NCI-H1694 treated with DMSO at 0.1 percent for 48 hours (cell line): ENCODE results near the gene TMEM63B.
"Not testable (repeated sequence)": the region's sequence is repeated elsewhere in the genome, so short reads cannot be mapped to it uniquely, and the experiment has no call there.

Source experiments
- DNase-seq: peaks from one replicate; lab custom pipeline; 2025; lab: John Stamatoyannopoulos, UW

The TMEM63B gene

GRCh38 chr6:44094403-44095242 is 32.7 kb upstream of the TMEM63B start:
- DNase-seq: no peak

GRCh38 chr6:44095243-44095623 is 32.1 kb upstream of the TMEM63B start:
- DNase-seq: not testable (repeated sequence)

GRCh38 chr6:44096612-44097011 is 30.7 kb upstream of the TMEM63B start:
- peak; percentile 44 for DNase-seq

GRCh38 chr6:44097782-44098317 is 29.5 kb upstream of the TMEM63B start:
- no peak for DNase-seq

GRCh38 chr6:44099192-44099591 is 28.2 kb upstream of the TMEM63B start:
- DNase-seq: no peak

DNA sequence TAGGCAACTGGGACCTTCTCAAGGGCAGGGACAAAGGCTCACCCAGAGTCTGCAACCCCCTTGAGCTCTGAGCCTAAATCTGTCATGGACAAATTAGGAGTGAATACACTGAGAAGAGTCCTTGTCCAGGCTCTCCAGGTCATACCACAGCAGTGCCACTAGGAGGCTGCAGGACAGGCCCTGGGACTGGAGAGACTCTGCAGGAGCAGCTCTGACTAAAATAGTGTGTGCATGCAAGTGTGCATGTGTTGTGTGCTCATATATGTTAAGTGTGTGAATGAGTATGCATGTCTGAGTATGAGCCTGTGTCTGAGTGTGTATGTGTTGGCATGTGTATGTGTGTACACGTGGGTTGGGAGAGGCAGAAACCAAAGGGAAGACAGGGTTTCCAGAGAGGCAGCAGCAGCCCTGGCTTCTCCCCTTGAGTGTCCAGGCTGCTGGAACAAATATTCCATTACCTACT is 27.2 kb upstream of the TMEM63B start:
- DNase-seq: no peak

DNA sequence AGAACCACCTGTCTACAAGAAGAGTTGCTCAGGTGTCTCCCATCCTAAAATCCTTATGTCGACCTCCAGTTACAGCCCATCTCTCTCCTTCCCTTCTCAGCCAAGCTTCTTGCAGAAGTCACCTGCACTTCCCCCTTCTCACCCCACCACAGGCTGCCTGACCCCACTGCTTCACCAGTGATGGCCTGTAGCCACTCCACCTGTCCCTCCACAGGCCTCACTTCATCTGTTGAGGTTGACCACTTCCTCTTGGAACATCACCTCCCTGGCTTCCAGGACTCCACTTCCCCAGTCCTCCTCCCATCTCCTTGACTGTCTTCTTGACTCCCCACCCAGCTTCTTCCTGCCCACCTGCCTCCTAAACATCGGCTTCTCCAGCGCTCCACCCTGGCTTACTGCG is 25.5 kb upstream of the TMEM63B start:
- DNase-seq: no peak

DNA sequence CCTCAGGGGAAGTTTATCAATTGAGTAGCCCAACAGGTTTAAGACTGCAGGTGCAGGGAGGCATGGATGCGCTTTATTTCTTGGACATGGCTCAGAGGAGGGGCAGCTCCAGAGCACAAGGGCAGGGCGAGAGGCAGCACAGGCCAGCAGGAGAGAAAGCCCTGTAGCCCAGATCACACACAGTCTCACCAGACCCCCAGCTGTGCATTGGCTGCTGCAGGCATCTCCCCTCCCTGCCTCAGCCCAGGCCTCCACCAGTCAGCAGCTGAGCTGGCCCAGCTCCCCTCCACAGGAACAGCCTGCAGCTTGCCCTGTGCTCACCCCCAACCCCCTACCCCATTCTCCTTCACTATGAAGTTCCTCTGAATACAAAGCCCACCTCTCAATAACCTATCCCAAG is 24.8 kb upstream of the TMEM63B start:
- no peak for DNase-seq

GRCh38 chr6:44104481-44105021 is 22.8 kb upstream of the TMEM63B start:
- no peak for DNase-seq

DNA sequence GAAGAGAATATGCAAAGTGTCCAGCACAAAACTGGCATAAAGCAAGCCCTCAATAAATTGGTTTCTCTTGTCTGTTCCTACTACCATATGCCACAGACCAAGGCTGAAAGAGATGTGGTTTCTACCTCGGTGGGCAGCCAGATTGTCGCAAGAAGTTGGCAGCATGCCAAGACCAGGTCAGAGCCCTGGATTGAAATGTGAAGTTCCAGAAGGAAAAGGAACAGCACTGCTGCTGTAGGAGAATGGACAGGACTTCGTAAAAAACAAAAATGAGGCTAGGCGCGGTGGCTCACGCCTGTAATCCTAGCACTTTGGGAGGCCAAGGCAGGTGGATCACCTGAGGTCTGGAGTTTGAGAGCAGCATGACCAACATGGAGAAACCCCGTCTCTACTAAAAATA is 22.2 kb upstream of the TMEM63B start:
- no peak for DNase-seq

GRCh38 chr6:44105993-44106740 is 21.2 kb upstream of the TMEM63B start:
- no peak for DNase-seq

DNA sequence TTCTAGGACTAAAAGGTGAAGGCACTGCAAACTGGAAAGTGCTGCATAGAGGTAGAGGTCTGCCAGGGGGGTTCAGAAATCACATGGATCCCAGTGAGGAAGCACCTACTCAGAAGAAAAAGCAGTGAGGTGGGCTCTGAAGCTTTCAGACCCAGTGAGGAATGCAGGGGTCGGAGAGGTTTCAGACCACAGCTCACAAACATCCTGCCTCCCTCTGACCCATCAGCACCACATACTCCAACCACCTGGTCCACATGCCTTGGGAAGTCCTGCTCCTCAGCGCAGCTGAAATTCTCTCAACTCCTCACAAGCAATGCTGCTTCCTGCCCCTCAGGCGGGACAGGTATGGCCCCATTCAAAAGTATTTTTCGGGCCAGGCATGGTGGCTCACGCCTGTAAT is 20.3 kb upstream of the TMEM63B start:
- no peak for DNase-seq

- DNase-seq: no peak
These were observed 18.9 kb upstream of the TMEM63B start for GRCh38 chr6:44108471-44108870.

DNA sequence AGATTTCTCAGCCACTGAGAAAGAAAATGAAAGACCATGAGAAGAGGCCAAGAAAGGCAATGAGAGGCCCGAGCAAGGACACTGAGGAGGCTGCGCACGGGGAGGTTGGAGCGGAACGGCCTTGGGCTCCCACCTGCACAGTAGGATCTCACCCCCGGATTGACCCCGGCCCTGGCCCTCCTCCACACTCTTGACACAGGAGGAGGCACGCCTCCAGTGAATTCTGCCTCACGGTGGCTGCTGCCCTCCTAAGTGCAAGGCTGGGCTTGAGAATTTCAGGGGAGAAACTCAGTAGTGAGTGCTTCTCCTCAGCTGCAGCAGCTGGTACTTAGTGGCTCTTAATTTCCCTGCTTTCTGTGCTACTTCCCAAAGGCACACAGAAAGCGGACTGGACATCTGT is 18.1 kb upstream of the TMEM63B start:
- no peak for DNase-seq

- DNase-seq: no peak
These were observed 17.2 kb upstream of the TMEM63B start for GRCh38 chr6:44110005-44110676.

- no peak for DNase-seq
These were observed 16.4 kb upstream of the TMEM63B start for GRCh38 chr6:44110966-44111365.

DNA sequence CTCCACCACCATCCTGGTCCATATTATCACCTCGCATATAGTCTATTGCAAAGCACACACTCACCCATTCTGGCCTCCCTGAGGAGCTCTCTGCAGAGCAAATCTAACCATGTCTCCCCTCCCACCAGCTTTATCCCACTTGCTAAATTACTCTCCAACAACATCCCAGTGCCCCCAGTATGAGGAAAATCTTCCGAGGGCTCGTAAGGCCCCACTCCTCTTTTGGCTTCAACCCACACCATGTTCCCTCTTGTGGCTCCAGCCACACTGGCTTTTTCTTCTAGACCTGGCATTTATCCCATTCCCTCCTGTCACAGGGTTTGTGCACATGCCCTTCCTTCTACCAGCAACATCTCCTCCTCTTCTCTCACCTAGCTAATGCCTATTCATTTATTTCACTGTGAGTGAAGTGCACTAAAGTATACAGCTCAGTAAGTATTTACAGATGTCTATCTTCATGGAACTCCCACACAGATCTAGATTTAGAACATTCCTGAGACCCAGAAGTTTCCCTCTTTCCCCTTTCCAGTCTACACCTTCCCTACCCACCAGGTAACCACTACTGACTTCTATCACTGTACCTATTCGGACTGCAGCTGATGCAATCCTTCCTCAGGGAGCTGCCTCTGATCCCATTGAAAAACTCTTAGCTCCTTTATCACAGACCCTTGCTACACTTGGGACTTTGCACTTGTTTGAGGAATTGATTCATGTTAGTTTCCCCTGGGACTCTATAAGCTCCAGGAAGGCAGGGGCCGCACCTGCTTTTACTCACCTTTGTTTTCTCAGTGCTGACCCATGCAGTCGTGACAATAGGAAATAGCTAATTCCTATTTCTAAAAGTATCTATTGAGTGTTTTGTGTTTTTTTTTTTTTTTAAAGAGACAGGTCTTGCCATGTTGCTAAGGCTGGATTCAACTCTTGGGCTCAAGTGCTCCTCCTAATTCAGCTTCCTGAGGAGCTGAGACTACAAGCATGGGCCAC is 15.6 kb upstream of the TMEM63B start:
- DNase-seq: no peak

- no peak for DNase-seq
These were observed 13.9 kb upstream of the TMEM63B start for GRCh38 chr6:44113414-44113813.

- no peak for DNase-seq
These were observed 11.5 kb upstream of the TMEM63B start for GRCh38 chr6:44115866-44116265.

DNA sequence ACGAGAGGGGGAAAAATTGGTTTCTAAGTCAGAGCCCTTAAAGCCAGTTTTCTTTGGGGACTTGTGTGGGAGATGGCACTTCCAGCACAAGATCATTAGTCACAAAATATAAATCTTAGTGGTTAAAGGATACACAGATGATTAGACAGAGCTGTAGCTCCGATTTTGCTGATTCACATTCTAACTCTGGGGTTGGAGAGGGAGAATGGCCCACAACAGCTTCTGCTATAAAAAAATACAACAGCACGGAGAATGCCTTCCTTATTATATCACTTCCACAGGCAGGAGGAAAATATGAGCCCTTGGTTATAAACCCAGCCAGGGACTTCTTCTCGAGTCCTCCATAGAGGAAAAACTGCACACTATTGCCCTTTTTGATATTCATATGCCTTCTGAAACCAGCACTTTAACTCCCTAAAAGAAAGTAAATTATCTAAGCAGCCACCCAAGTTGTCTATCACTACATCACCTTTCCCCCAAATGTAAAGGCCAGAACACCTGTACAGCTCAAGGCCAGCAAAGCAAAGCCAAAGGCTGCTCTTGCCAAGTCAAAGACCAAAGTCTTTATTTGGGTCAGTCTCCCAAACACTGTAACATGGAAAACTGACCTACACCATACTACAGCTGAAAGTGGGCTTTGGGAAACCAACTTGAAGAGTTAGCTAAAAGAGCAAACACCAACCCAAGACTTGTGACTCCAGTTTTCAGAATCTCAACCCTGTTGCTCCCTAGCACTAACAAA is 10.5 kb upstream of the TMEM63B start:
- DNase-seq: no peak
